Measurements from ENCODE around the gene RFNG.
A peak's percentile ranks its signal among the peaks of the same experiment; 100 is the strongest.

The RFNG gene

DNA sequence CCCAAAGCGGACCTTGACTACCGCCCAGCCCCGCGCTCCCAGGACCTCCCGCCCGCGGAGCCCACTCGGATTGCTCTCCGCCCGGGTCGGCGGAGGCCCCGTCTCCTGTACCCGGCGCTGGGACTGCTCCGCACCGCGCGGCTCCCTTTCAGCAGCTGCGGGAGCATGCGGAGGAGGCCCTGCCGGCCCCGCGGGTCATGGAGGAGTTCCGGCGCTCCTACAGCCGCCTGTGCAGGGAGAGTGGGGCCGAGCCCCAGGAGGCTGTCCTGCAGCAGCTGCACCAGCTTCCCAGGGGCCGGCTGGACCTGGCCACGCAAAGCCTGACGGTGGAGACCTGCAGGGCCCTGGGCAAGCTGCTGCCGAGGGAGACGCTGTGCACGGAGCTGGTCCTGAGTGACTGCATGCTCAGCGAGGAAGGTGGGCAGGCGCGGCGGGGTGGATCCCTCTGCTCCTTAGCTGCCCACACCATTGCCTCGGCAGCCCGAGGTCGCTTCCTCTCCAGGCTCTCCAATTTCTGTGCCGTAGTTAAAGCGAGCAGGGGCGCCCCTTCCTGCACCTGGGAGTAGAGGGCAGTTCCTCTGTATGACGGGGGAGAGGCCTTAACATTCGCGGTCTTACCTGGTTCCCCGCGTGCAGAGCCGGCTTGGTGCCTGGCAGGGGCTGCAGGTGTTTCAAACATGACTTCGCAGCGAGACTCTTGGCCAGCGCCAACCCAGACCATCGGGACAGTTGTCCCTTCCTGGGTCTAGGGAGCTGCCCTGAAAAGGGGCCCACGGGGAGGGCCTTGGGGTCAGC lies 28.0 kb downstream of the RFNG start:
- DNase-seq = peak; percentile 45

- DNase-seq = peak; percentile 100
These were observed 28.6 kb downstream of the RFNG start, which contains the start of gene LRRC45 for GRCh38 chr17:82022981-82023446. Gene LRRC45 (plus strand): TSS chr17:82023305. CDS start chr17:82023644, 339 bp downstream.

GRCh38 chr17:82022310-82022980 lies 29.2 kb downstream of the RFNG start, which contains the start of gene CENPX:
Gene CENPX (minus strand): TSS chr17:82022878. CDS start chr17:82022861, 17 bp downstream.
- DNase-seq = no peak

DNA sequence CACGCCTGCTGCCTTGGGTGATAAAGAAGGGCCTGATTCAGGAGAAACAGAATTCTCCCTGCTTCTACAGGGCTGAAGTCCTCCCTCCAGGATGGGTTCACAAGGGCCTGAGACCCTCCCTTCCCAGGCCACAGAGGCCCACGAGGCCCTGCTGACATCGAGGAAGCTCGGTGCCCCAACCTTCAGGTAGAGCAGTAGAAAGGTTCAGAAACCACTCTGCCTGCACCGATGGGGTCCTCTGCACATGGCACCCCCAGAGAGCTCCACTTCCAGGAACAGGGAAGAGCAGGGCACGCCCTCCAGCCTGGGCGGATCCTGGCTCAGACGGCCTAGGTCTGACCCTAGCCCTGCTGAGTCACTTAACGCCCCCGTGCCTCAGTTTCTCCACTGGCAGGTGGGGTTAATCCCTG lies 29.7 kb downstream of the RFNG start:
- no peak for DNase-seq

DNA sequence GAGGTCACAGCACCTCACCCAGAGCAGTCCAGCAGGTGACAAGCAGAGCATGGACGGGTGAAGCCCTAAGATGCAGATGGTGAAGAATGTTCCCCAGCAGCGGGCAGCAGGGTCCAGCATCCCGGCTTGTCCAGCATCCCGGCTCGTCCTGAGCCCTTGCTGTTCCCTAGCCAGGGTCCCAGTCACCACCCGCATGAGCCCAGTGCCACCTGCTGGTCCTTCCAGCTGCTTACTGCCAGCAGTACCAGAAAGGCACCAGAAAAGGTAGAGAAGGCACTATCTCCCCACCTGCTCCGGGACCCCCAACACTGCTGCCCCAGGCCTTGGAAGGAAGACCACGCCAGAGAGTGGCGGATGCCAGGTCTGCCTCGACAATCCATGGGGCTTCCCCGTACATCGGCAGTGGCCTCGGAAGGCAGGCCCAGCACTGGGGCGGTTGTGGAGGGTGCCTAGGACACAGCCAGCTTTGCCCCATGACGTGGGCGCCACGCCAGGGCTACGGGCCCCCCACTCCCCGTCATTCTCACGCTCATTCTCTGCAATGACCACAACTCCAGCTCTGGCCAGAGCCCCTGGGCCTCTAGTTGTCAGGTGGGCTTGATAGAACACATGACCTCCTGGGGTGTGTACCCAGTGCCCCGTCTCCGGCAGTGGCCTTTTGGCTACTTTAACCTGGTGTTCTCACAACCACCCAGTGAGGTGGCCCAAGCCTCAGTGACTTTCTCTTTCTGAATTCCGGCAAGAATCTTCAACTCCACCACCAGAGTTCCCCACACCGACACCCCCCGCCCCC lies 30.3 kb downstream of the RFNG start:
- peak; percentile 73 for DNase-seq

DNA sequence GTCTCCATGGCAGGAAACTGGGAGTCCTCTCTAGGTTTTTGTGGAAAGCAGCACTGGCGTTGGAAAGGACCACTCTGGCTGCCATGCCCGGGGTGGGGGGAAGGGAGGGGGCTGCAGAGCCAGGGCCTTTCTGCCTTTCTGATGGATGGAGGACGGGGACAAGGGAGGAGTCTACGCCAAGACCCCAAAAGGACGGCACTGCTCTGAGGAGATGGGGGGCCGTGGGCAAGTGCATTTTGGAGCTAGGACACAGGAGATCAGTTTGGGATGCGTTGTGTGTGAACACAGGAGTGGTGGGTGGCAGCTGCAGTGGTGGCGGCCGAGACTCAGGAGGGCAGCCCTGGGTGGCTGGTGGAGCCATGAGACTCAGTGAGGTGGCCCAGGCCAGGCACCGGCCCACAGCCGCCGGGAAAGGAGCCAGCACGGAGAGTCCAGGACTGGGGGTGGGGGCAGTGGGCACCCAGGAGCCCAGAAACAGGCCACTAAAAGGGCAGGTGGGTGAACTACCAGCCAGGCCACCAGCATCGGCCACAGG lies 31.0 kb downstream of the RFNG start:
- no peak for DNase-seq

- DNase-seq = peak; percentile 84
These were observed 31.7 kb downstream of the RFNG start for GRCh38 chr17:82019690-82020571.

DNA sequence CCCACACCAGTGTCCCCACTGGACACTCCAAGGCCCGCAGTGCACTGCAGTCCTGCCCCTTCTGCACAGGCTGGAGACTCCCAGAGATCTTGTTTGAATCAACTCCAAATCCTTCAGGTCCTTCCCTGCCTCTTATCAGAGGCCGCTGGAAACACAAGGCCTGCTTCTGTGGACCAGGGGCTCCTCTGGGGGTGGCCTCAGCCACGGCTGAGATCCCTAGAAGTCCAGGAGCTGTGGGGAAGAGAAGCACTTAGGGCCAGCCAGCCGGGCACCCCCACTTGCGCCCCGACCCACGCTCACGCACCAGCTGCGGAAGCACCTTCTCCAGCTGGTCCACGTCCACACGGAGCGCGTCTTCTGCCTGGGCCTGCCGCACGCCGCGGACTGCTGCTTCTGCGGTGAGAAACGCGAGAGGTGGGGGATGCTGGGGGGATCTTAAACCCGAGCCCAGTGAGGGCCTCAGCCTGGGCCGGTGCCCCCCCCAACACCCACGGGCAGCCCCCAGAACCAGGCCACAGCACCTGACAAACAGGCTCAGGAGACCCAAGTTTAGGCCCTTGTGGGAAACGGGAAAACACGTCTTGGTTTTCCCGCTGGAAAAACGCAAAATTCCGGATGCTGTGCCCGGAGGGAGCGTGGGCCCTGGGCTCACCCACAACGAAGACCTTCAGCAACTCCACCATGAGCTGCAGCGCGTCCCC lies 32.5 kb downstream of the RFNG start:
- DNase-seq = no peak

DNA sequence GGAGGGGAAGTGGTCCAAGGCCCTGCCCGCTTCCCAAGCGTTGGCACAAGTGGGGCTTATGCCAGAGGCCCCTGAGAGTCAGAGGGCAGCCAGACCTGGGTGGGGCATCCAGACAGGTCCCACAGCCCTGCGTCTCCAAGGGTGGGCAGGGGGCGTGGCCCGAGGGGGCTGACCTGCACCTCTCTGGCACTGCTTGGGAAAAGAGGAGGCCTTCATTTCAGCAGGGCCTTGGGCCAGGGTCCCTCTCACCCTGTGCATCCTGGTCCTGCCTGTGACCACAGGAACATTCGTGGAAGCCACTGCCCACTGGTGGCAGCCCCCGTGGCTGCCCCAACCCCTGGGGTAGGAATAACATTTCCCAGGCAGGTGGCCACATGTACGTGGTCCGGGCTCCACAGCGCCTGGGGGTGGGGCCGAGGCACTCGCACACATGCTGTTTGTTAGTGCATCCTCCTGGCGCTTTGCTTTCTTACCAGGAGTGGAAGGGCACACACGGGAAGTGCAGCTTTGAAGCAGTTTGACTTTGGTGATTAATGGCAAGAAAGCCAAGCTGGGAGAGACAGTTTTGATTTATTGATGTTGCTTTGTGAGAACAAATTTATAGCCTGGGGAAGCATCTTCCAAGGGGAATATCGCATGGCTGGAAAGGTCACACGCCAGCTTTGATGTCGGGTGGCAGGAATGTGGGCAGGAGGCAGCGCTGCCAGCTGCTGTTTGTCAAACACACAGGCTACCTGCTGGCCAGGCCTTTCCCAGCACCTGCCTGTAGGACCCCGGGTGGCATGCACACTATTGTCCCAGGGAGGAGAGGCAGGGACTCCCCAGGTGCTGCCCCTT lies 33.2 kb downstream of the RFNG start:
- DNase-seq = no peak

DNA sequence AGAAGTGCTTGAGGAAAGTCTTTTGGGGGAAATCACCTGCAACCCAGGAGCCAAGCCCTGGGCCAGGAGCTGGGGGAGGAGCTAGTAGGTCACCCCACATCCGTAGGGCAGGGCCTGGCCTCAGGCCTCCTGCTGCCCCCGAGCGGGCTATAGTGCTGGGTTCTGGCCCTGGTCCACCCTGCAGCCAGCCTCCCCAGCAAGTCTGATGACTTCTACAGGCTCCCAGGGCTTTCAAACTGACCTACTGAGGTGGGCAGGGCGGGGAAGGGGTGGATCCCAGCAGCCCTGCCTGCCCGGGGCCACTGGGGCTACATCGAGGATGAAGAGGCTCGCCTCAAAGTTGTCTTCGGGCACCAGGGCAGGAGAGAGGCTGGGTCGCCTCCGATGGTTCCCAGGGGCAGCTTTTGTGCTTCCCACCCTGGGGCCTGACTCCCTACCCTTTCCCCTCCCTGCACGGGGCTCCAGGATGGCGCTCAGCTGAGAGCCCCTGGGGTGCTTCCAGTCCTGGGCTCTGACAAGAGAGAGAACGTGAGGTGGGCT lies 33.9 kb downstream of the RFNG start:
- DNase-seq = no peak

DNA sequence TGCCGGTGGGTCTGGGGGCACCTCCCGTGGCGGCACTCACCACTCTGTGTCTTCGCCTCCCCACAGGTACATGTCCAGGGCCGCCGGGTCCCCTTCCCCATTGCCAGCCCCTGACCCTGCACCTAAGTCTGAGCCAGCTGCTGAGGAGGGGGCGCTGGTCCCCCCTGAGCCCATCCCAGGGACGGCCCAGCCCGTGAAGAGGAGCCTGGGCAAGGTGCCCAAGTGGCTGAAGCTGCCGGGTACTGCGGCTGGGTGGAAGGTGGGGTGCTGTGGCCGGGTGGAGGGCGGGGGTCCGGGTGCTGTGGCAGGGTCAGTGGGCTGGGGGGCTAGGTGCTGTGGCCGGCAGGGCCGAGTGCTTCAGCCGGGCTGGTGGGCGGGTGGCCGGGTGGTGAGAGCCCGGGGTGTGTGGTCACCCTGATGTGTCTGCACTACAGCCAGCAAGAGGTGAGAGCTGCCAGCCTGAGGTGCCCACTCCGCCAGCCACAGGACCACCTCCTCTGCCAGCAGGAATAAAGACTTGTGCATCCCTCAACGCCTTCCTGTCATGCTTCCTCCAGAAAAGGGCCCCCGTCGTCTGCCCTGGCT lies 34.6 kb downstream of the RFNG start:
- no peak for DNase-seq

GRCh38 chr17:82016061-82016874 lies 35.3 kb downstream of the RFNG start:
- DNase-seq = no peak

DNA sequence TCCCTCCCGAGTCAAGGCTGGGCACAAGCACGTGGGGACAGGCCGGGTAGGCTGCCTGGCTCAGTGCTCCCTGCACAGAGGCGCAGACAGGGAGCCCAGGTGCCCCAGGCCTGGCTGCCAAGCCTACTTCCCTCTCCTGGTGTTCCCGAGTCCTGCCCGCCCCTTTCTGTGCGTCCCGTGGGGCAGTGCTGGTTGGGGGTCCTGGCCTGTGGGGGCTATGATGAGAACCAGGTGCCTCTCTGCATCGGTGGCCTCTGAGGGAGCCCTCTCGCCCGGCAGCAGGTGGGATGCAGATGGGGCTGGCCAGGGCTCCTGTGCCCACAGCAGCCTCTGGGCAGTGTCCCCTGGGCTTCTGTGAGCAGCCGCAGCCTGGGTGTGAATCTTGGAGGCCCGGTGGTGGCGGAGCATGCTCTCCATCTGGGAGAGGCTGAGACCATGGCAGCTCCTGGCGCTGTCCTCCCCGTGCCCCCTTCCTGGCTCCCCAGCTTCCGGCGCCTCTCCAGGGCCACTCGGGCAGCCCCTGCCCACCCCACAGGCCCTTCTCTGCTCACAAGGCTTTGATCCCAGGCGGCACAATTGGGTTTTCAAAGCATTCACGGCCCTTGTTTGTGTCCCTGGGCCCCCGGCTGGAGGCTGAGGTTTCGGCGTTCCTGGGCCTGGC lies 36.2 kb downstream of the RFNG start:
- no peak for DNase-seq

- no peak for DNase-seq
These were observed 36.7 kb downstream of the RFNG start for GRCh38 chr17:82014971-82015310.

DNA sequence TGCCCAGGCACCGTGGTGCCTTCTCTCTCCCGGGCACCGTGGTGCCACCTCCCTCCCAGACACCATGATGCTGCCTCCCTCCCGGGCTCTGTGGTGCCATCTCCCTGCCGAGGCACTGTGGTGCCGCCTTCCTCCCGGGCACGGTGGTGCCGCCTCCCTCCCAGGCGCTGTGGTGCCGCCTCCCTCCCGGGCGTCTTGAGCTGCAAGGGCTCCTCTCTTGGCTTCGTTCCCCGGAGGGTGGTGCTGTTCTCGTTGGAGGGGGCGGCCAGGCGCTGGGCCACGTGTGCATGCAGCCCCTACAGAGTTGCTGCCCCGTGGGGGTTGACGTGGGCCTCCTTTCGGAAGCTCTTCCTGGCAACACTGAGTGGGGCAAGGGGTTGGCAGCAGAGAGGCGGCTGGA lies 37.2 kb downstream of the RFNG start:
- no peak for DNase-seq

DNA sequence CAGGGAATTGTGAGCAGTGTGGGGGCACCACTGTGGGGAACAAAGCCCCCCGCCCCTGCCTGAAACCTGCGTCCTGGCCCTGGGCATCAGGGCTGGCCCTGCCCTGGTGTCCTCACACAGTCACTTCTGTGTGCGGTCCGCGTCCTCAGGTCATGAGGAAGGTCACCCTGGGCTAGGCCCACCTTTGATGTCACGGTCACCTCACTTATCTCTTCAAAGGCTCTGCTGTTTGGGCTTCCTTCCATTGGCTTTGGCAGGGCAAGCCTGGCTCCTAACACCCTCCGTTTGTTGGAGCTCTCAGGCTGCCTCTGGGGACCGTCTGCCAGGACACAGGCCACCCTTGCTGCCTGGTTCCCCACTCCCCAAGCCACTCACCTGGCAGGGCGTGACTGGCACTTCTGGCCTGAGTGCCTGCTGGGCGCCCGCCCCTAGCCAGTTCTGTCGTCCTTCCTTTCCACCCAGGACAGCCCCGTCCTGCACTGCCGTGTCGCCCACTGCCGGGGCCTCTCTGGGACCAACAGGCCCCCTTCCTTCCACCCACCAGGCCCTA lies 37.8 kb downstream of the RFNG start:
- DNase-seq = no peak

GRCh38 chr17:82013341-82013740 lies 38.3 kb downstream of the RFNG start:
- no peak for DNase-seq
